NCI-H510A treated with DMSO at 0.1 percent for 48 hours (cell line): Measurements from ENCODE around the gene KCNMB4.
"Not testable (repeated sequence)": the region's sequence is repeated elsewhere in the genome, so short reads cannot be mapped to it uniquely, and the experiment has no call there.

Experiments
- DNase-seq: peaks from one replicate; lab custom pipeline; 2025; lab: John Stamatoyannopoulos, UW

Gene KCNMB4

DNA sequence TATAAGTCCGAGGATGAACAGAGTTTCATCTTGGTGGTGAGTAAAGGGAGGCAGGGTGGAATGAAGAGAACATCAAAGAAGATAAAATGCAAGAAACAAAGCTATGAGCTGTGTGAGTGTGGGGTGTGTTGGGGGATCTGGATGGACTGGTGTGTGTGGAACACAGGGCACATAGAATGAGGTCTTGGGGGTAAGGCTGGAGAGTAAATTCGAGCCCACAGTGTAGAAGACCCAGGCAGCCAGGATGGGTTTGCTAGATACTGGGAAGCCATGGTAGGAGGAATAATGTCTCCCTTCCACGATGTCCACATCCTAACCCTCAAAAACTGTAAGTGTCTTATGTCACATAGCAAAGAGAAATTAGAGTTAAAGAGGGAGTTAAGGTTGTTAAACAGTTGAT lies 6.8 kb downstream of the KCNMB4 start:
- no peak for DNase-seq

DNA sequence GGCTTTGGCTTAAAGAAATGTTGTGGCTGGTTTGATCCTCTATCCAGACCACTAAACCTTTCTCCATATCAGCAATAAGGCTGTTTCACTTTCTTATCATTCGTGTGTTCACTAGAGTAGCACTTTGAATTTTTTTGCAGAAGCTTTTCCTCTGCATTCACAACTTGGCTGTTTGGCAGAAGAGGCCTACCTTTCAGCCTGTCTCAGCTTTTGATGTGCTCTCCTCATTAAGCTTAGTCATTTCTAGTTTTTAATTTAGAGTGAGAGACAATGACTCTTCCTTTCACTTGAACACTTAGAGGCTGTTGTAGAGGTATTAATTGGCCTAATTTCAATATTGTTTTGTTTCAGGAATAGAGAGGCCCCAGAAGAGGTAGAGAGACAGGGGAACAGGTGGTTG lies 13.8 kb downstream of the KCNMB4 start:
- no peak for DNase-seq

DNA sequence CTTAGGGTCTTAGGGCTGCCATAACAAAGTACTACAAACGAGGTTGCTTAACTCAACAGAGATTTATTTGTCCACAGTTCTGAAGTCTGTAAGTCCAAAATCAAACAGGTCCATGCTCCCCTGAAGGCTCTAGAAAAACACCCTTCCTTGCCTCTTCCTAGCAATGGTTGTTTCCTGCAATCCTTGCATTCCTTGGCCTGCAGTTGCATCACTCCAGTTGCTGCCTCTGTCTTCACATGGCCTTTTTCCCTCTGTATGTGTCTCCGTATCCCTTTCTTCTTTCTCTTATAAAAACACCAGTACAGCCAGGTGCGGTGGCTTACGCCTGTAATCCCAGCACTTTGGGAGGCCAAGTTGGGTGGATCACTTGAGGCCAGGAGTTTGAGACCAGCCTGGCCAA lies 17.4 kb downstream of the KCNMB4 start:
- no peak for DNase-seq

DNA sequence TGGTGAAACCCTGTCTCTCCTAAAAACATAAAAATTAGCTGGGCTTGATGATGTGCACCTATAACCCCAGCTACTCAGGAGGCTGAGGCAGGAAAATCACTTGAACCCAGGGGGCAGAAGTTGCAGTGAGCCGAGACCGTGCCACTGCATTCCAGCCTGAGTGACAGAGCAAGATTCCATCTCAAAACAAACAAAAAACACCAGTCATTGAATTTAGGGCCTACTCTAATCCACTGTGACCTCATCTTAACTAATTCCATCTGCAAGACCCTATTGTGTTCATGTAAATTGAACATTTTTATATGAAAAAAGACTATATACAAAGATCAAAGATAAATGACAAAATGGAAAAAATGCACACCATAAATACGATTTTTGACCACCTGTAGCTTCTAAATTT lies 17.8 kb downstream of the KCNMB4 start:
- DNase-seq = no peak

DNA sequence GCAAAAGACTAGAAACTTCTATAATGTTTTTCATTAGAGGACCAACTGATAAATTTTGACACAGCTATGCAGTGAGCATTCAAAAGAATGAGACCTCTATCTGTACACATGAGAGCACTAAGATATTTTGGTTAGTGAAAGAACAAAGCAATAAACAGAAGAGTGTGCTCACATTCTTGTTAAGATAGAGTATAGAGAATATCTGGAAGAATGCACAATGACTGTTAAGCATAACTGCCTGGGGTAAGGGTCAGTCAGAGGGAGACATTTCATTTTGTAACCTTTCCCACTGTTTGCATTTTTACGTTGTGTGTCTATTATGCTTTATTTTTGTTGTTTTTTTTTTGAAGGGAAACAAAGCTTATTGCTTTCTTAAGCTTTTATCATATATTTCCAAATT lies 20.7 kb downstream of the KCNMB4 start:
- no peak for DNase-seq

DNA sequence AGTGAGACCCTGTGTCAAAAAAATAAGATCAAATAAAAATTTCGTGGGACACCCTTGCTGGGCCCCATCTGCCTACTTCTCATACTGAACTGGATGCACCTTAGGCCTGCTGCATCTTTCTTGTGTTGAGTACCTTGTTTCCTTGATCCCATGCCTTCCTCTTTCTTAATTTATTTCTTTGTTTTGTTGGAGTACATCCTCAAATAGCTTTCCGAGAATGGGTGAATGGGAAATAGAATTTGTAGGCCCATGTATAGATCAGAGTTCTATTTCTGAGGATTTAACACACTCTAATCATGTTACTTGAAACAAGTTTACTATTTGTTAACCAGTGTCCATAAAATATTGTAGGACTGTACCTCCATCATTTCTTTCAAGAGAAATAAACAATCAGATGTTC lies 23.6 kb downstream of the KCNMB4 start:
- no peak for DNase-seq

DNA sequence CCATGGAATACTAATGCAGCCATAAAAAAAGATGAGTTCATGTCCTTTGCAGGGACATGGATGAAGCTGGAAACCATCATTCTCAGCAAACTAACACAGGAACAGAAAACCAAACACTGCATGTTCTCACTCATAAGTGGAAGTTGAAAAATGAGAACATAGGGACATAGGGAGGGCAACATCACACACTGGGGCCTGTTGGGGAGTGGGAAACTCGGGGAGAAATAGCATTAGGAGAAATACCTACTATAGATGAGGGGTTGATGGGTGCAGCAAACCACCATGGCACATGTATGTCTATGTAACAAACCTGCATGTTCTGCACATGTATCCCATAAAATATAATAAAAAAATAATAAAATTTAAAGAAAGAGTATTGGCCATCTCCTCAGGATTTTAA lies 26.5 kb downstream of the KCNMB4 start:
- not testable (repeated sequence) for DNase-seq

DNA sequence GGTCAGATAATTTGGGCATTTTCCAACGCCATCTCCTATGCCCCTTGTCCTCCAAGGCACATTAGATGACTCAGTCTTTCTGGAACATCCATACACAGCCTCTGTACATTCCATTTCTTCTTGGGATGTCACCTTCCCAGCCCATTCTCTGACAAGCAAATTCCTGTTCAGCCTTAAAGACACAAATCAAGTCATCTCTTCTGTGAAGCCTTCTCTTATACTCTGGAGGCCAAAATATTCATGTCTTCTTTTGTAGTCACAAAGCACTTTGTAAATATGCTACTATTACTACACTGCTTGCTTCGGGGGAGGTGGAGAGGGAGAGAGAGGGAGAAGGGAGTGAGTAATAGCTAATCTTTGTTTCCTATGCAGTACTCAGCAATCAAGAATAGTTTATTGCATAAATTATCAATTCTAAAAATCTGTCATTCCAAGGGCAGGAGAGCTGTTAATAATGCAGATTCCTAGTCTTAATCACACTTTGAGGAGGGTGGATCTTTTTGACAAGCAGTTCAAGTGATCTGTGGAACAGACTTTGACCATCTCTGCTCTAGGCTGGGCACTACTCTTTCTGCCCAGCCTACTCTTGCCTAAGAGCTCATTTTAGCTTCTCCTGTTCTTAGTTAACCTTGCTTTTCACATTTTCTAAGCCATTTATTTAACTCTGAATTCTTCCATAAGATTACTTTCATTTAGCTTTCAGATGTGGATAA lies 27.9 kb downstream of the KCNMB4 start:
- DNase-seq = no peak

DNA sequence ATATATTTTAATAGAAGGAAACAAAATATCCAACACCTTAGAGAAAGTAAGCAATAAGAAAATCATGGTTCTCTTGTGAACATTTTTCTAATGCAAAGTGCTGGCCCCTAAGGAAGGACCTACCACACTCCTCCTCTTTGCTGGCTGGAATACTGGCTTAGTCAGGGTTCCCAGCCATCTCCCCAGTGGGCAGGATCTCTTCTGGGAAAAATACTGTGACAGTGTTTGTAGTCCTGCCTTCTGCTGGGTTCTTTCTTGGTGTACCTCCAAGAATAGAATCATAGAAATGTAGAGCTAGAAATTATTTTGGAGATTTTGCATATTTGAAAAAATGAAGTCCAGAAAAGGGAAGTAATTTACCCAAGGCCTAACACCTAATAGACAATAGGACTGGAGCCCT lies 31.9 kb downstream of the KCNMB4 start:
- DNase-seq = no peak

DNA sequence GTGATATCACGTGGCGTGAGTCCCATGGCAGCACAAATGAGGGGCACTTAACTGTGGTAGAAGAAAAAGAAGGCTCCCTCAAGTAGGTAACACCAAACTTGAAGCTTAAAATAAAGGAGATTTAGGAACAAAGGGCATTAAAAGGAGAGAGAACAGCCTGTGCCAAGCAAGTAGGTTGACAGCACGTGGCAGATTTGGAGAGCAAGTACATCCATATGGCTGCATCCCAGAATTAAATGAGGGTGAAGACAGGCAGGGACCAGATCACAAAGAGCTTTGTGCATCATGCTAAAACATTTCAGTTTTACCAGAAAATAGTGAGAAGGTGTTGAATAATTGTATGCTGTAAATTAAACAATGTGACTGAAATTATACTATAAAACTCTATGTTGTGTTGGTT lies 32.8 kb downstream of the KCNMB4 start:
- DNase-seq = no peak

DNA sequence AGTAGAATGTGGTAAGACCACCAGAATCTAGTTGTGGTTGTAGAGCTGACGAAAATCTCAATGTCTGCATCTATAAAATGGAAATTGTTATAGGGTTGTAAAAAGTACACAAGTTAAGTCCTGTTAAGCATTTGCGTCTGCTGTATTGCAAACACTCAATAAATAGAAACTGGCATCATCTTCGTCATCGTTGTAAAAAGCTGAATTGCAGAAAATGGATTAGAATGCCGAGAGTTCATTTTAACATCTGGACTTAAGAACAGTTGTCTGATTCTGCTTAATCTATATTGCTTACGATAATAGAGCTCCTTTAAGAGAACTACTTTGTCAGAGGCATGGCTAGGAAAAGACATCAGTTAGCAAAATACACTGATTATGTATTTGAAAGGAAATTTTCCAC lies 33.2 kb downstream of the KCNMB4 start:
- no peak for DNase-seq

DNA sequence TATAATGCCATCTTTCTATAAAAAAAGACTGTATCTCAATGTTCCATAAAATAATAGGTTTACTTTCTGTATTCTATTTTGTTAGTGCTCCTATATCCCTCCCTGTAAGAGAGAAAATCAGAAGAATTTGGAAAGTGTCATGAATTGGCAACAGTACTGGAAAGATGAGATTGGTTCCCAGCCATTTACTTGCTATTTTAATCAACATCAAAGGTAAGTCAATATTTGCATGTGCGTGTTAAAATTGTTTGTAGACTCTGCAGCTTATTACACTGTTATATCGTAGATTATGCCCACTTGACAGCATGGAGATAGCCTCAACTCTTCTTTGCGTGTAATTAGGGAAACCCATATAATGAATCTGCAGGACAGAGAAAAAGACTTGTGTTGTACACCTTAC lies 34.0 kb downstream of the KCNMB4 start:
- peak; percentile 18 for DNase-seq

DNA sequence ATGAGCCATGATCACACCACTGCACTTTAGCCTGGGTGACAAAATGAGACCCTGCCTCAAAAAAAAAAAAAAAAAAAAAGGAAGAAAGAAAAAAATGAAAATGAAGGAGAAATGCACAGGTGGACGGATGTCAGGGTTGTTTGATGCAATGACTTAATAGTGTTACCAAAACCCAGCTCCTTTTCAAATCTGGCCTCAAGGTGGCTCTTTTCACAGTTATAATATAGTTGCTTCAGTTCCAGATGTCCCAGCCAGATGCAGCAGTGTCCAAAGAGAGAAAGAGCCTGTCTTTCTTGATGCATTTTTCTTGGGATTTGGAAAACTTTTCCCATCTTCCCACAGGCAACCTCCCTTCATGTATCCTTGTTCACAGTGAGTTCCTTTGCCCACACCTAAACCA lies 36.5 kb downstream of the KCNMB4 start:
- no peak for DNase-seq

DNA sequence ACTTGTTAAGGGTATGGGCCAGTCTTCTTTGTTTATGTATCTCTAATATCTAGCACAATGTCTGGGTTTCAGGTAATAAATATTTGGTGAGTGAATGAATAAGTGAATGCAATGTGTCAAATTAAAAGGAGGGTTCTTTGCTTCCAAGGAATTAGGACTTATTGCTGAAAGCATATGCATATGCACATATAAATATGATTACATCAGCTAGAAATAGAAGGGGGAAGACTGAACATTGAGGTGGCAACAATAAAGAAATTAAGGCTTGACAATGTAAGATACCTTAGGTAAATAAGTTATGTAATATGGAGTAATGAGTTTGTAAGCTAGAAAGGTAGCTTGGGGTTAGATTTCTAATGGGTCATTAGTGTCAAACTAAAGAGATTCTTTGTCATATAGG lies 37.7 kb downstream of the KCNMB4 start:
- no peak for DNase-seq

DNA sequence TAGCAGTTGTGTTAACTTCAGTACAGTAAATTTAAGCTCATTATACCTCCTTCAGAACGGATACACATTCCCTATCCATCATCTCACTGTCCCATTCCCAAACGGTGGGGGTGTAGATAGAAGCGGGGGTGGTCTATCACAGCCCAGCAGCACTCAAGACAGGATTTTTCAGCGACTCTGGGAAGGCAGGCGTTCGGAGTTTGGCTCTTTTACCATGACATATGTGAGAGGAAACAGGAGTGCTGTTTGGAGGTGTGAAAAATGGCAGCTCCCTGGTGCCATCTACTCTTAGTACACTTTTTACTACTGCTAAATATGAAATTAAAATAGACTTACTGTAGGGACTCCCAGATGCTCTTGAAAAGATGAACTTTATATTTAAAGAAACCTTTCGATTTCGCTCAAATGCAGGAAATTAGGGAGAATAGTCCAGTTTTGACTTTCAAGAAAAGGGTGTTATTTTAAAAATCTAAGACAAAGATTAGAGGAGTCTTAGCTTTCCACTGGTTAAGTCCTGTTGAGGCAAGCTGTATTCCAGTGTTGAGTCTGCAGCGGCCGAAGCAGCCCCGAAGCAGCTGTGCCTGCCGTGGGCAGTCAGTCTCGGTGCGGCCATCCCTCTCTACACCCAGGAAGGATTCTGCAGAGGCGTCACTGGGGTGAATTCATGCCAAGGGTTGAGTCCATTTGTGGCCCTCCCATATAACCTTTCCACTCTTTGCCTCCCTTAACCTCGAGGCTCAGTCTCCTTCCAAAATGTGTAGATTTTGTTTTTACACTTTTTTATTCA lies 42.1 kb downstream of the KCNMB4 start:
- DNase-seq = no peak

DNA sequence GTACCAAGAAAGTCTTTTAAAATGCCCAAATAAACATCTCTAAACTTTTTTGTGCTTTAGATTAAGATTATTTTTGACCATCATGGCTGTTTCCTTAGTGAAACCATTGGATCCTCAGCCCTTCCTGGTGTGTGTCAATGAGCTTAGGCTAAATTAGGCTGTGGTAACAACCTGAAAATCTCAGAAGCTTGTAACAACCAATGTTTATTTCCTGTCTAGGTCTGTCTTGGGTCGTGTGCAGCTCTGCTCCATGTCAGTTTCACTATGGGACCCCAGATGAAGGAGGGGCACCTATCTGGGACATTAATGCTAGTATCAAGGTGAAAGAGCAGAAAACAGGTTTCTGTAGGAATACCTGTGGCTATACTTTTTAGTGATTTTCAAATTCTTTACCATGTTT lies 49.9 kb downstream of the KCNMB4 start:
- no peak for DNase-seq

DNA sequence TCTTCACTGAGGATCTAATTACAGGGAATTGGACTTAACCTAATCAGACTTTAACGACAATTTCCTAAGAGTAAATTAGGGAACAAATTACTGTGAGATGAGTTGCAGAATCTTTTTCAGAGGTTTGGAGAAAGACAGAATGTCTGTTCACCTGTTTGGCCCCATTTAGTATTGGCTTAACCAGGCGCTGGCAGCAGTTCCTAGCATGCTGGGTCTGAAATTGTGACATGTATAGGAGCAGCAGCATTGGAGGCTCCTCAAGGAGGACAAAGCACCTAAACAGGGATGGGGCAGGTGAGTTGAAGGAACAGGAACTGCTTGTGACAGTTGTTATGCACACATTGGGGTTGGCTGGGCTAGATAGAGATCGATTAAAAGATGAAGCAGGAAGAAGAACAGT lies 51.0 kb downstream of the KCNMB4 start:
- DNase-seq = no peak

DNA sequence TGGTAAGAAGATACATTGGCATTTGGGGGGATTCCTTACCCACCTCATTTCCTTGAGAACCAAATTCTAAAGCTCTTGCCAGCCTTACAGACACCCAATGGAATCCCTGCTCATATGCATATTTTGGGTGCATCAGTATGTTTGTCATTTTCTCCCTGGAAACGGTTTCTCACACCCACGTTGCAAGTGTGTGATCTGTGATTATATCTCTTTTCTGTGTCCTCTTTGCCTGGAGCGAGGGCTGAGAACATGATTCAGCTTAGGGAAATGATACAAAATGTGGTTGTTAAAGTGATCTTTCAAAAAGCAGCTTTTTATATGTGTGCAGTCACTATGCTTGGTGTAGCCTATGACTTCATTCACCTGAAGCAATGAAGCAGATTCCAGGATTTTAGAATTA lies 52.0 kb downstream of the KCNMB4 start:
- DNase-seq = no peak

DNA sequence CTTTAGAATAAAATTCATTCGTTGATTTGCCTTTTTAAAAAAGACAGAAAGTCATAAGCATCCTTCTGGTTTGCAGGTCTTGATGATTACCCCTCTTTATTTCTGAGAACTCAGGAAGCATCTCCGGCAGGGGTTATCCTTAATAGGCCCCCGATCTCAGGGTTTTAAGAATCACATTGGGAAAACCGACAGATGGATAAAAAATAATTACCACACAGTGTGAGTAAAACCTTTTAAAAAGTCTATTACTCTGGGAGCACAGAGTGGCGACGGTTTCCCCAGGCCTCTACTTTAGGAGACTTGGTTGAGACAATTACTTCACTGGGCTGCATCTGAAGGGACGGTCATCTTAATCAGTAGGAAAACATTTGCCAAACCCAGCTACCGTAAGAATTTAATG lies 56.5 kb downstream of the KCNMB4 start:
- no peak for DNase-seq

DNA sequence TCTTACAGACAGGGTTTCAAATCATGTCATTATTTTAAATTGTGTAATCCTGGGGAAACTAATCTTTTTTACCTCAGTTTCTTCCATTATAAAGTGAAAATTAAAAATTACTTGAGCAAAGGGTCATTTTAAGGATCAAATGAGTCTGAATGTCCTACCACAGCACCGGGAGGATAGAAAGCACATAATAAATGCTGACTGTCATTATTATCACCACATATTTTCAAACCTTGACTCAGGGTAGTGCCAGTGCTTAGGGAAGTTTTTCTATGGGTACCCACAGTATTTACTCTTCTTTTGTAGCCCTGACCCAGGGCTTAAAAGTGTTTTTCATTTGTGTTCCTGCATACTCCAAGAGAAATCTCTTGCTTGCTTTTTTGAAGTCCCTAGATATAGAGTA lies 60.5 kb downstream of the KCNMB4 start:
- no peak for DNase-seq

DNA sequence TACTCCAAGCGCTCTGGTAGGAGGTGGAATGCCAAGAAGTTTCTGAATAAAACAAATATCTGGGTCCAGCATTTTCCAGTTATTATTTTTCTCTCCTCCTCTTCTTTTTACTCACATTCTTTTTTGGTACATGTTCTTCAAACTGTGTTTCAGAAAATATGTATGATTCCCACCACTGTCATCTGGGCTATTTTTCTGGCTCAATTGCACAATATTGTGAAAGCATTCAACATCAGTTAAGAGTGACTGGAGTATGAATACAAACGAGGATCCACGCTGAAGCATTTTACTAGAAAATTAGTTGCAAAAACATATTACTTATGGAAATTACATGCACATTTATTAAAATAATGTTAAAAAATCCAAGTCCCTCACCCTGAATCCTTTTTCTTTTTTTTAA lies 61.5 kb downstream of the KCNMB4 start:
- no peak for DNase-seq

DNA sequence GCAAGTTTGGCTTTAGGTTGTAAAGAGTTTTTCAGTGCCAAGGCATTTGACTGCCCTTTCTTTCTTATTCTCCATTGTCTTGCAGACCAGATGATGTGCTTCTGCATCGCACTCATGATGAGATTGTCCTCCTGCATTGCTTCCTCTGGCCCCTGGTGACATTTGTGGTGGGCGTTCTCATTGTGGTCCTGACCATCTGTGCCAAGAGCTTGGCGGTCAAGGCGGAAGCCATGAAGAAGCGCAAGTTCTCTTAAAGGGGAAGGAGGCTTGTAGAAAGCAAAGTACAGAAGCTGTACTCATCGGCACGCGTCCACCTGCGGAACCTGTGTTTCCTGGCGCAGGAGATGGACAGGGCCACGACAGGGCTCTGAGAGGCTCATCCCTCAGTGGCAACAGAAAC lies 64.3 kb downstream of the KCNMB4 start:
- no peak for DNase-seq

DNA sequence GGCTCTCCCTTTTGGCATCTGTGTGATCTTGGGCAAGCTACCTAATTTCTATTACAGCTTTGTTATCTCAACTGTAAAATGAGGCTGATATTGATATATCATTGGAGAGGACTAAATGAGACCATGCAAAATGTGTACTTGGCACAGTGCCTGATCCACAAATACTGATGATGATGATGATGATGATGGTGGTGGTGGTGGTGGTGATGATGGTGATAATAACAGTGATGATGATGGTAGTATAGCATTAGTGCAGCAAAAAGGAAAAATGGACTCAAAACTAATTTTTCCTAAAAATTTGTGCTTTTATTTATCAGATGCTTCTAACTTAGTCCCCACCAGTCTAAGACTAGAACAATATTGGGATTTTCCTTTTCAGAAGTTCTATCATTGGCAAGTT lies 70.7 kb downstream of the KCNMB4 start:
- DNase-seq = no peak
